ENCODE measurements around the gene PUSL1. TPM values are rescaled to one million over a fixed set of nuclear protein-coding genes. Genes with fewer than 3 reads are reported as not detected.

The PUSL1 gene
- total and polyA plus RNA-seq, 2 donors (not counting 3 experiments of a cell fraction or from before 2014, with no cell fraction given): 18.8 to 27.3 TPM

DNA sequence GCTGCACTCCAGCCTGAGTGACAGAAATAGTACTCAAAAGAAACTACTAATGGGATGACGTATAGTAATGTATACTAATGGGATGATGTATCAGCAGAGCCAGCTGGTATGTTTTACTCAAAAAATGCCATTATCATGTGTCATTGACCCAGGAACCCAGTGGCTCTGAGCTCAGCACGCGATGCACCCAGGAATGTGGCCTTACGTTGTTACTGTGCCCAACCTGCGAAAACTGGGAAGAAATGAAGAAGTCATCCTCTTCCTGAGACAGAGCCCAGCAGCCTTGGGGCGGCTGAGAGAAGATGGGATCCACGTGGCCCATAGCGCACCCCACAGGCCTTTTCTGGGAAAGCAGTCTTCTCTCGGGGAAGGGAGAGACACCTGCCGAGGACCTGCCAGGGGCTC lies 43.5 kb upstream of the PUSL1 start:
- H3K27me3 ChIP-seq (ENCODE audit: control insufficient read depth in 2 of 2, insufficient read depth in 2 of 2, low read length in 2 of 2): no peaks in the 10 kb centered on the region
- ChIA-PET POLR2A (no interaction called here), CTCF (interaction anchor here (1.0 to 4.6 kb wide), 3 partner anchors 14 to 143 kb away, joined by 3 to 25 read pairs (median 4); no protein-coding TSS in a partner anchor)
- H3K36me3 ChIP-seq (ENCODE audit: control insufficient read depth in 2 of 2, extremely low read depth in 1 of 2, insufficient read depth in 2 of 2, low read length in 2 of 2): peaks cover 9 to 33% of the 10 kb centered on the region in 2 experiments
- DNase-seq (ENCODE audit: low read depth, low spot score) (peak; percentile 28), FAIRE-seq (peak; percentile 55)
- no peaks in the 10 kb centered on the region for H3K9me3 ChIP-seq (replicated peaks; ENCODE audit: control insufficient read depth, insufficient read depth, low read length)
- no peaks in the 10 kb centered on the region for H4K20me1 ChIP-seq (replicated peaks; ENCODE audit: control insufficient read depth, extremely low read depth, insufficient read depth, low read length)
- H3K9me1 ChIP-seq (replicated peaks; ENCODE audit: control insufficient read depth, extremely low read depth, insufficient read depth, low read length): no peaks in the 10 kb centered on the region
- intact Hi-C loops (cut with micrococcal nuclease) (loop anchor here (1.0 kb wide), 1 partner anchor 143 kb away; no protein-coding TSS in a partner anchor), dilution Hi-C loops (cut with MboI; ENCODE audit: extremely low pct_ligation_motif_present, low sequenced_read_pairs) (no loop called here)
- peak overlapping the region; percentile 12 for H3K9ac ChIP-seq (replicated peaks; ENCODE audit: extremely low read depth, insufficient read depth, low read length)
- peak overlapping the region; percentile 85 for H3K27ac ChIP-seq (ENCODE audit: insufficient read depth, low read depth, low read length)
- peaks cover 40% of the 10 kb centered on the region for H3K79me2 ChIP-seq (ENCODE audit: control insufficient read depth, insufficient read depth, low read length)
- H3K4me3 ChIP-seq (replicated peaks in 1 of 3; ENCODE audit: insufficient read depth in 1 of 3, low read depth in 1 of 3, low read length in 3 of 3): no peak overlapping the region
- TF ChIP-seq JUN (IDR thresholded peaks at IDR 0.05; ENCODE audit: borderline replicate concordance, insufficient read depth, insufficient read length, low read depth) (peak; percentile 41), EZH2 (IDR thresholded peaks at IDR 0.05; ENCODE audit: borderline replicate concordance, low read depth, low read length, severe bottlenecking) (no peak), POLR2AphosphoS5 (IDR thresholded peaks at IDR 0.05; ENCODE audit: insufficient read depth, low read depth, low read length) (peak; percentile 69)
- TF ChIP-seq, protein P1, sequence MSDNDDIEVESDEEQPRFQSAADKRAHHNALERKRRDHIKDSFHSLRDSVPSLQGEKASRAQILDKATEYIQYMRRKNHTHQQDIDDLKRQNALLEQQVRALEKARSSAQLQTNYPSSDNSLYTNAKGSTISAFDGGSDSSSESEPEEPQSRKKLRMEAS (IDR thresholded peaks at IDR 0.05; ENCODE audit: insufficient read depth, insufficient read length): no peak
- TF ChIP-seq, protein P2, sequence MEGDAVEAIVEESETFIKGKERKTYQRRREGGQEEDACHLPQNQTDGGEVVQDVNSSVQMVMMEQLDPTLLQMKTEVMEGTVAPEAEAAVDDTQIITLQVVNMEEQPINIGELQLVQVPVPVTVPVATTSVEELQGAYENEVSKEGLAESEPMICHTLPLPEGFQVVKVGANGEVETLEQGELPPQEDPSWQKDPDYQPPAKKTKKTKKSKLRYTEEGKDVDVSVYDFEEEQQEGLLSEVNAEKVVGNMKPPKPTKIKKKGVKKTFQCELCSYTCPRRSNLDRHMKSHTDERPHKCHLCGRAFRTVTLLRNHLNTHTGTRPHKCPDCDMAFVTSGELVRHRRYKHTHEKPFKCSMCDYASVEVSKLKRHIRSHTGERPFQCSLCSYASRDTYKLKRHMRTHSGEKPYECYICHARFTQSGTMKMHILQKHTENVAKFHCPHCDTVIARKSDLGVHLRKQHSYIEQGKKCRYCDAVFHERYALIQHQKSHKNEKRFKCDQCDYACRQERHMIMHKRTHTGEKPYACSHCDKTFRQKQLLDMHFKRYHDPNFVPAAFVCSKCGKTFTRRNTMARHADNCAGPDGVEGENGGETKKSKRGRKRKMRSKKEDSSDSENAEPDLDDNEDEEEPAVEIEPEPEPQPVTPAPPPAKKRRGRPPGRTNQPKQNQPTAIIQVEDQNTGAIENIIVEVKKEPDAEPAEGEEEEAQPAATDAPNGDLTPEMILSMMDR (IDR thresholded peaks at IDR 0.05; ENCODE audit: extremely low read depth in 1 of 2, insufficient read depth in 1 of 2, low read depth in 1 of 2, low read length in 2 of 2): peak; percentile 31 to 39
- BruUV-seq (replicated peaks): no TSS peak
- H2AFZ ChIP-seq (ENCODE audit: low read depth, low read length): no peak overlapping the region
- H3K4me2 ChIP-seq (ENCODE audit: insufficient read depth, low read length): no peak overlapping the region
- peaks cover 24% of the 10 kb centered on the region for H3K4me1 ChIP-seq (ENCODE audit: control insufficient read depth, extremely low read depth, insufficient read depth, low read length)
